GM23248 (cell line): Measurements from ENCODE around the gene PLPPR2.
"Not testable (repeated sequence)": the region's sequence is repeated elsewhere in the genome, so short reads cannot be mapped to it uniquely, and the experiment has no call there.

Source experiments
- EZH2 ChIP-seq: fragments of 200-600 bp; sonication (generic); IDR thresholded peaks from 2 replicates; pipeline ENCODE4 v1.6.1; 2018; ENCODE audit warnings: antibody characterized with exemption, mild to moderate bottlenecking; ENCODE audit not compliant: insufficient read depth, poor library complexity, severe bottlenecking
- EZH2phosphoT487 ChIP-seq: fragments of 200-600 bp; sonication (generic); IDR thresholded peaks from 2 replicates; pipeline ENCODE4 v1.6.1; 2018; ENCODE audit warnings: antibody characterized with exemption, moderate library complexity, mild to moderate bottlenecking, low read depth; ENCODE audit not compliant: insufficient read depth

- not testable (repeated sequence) for TF ChIP-seq EZH2phosphoT487, EZH2
Observed at GRCh38 chr19:11320278-11320995, 34.8 kb upstream of the PLPPR2 start.
